ENCODE results near the gene GSX2.
"Not testable (repeated sequence)": the region's sequence is repeated elsewhere in the genome, so short reads cannot be mapped to it uniquely, and the experiment has no call there.

GSX2 gene

GRCh38 chr4:54099748-54100574 lies at the start of gene GSX2:
GSX2 (plus strand) TSS chr4:54100163; CDS start chr4:54100345, 182 bp downstream.
- in situ Hi-C loops (cut with MboI; ENCODE audit: low sequenced_read_pairs, unreplicated experiment): no loop called here
- TF ChIP-seq, protein P1, sequence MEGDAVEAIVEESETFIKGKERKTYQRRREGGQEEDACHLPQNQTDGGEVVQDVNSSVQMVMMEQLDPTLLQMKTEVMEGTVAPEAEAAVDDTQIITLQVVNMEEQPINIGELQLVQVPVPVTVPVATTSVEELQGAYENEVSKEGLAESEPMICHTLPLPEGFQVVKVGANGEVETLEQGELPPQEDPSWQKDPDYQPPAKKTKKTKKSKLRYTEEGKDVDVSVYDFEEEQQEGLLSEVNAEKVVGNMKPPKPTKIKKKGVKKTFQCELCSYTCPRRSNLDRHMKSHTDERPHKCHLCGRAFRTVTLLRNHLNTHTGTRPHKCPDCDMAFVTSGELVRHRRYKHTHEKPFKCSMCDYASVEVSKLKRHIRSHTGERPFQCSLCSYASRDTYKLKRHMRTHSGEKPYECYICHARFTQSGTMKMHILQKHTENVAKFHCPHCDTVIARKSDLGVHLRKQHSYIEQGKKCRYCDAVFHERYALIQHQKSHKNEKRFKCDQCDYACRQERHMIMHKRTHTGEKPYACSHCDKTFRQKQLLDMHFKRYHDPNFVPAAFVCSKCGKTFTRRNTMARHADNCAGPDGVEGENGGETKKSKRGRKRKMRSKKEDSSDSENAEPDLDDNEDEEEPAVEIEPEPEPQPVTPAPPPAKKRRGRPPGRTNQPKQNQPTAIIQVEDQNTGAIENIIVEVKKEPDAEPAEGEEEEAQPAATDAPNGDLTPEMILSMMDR (IDR thresholded peaks at IDR 0.05; ENCODE audit: borderline replicate concordance, control extremely low read depth, extremely low read depth, insufficient read depth, missing control alignments): no peak
- DNase-seq (ENCODE audit: low spot score): peak; percentile 35

GRCh38 chr4:54050214-54050904 lies 49.6 kb upstream of the GSX2 start:
- in situ Hi-C loops (cut with MboI; ENCODE audit: low sequenced_read_pairs, unreplicated experiment): no loop called here
- no peak for DNase-seq (ENCODE audit: low spot score)
- TF ChIP-seq, protein P1 (IDR thresholded peaks at IDR 0.05; ENCODE audit: borderline replicate concordance, control extremely low read depth, extremely low read depth, insufficient read depth, missing control alignments): no peak

- DNase-seq (ENCODE audit: low spot score); in situ Hi-C loops (cut with MboI; ENCODE audit: low sequenced_read_pairs, unreplicated experiment): not testable (repeated sequence)
Measured at GRCh38 chr4:54053322-54053721, 46.6 kb upstream of the GSX2 start.

DNA sequence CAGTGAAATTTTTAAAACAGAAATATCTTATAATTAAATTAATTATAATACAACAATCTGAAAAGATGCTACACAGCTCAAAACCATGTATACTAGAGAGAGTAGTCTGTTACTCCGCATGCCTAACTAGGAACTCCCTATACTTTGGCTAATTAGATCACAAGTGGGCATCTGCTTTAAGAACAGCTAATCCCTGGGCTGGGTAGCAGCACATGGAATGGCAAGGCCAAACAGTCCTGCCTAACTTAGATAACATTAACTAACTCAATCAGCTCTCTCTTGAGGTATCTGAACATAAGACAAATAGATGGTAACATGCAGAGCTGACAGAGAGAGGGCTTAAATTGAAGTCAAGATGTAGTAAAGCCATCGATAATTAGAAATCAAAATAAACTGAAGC lies 45.5 kb upstream of the GSX2 start:
- in situ Hi-C loops (cut with MboI; ENCODE audit: low sequenced_read_pairs, unreplicated experiment): no loop called here
- TF ChIP-seq, protein P1 (IDR thresholded peaks at IDR 0.05; ENCODE audit: borderline replicate concordance, control extremely low read depth, extremely low read depth, insufficient read depth, missing control alignments): no peak

GRCh38 chr4:54055494-54055893 lies 44.5 kb upstream of the GSX2 start:
- in situ Hi-C loops (cut with MboI; ENCODE audit: low sequenced_read_pairs, unreplicated experiment): no loop called here
- DNase-seq (ENCODE audit: low spot score): no peak
- TF ChIP-seq, protein P1 (IDR thresholded peaks at IDR 0.05; ENCODE audit: borderline replicate concordance, control extremely low read depth, extremely low read depth, insufficient read depth, missing control alignments): no peak

More for the DNA sequence above, 45.5 kb upstream of the GSX2 start:
- no peak for DNase-seq (ENCODE audit: low spot score)

DNA sequence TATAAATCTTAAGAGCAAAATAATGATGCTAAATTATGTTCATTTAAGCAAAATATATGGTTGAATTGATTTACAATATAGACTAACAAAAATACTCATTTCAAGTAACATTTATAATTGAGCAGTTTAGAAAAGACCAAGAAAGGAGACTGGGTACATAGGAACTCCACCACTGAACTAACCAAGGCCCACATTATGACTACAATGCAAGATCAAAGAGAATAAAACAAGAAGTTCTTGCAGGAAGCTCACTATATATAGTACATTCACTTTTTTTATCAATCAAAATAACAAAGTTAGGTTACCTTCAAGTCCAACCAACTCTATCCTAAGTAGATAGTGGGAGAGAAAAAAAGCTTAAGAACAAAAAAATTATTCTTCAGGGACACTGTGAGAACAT lies 43.6 kb upstream of the GSX2 start:
- TF ChIP-seq, protein P1 (IDR thresholded peaks at IDR 0.05; ENCODE audit: borderline replicate concordance, control extremely low read depth, extremely low read depth, insufficient read depth, missing control alignments): no peak
- in situ Hi-C loops (cut with MboI; ENCODE audit: low sequenced_read_pairs, unreplicated experiment): no loop called here
- DNase-seq (ENCODE audit: low spot score): no peak

GRCh38 chr4:54058171-54058570 lies 41.8 kb upstream of the GSX2 start:
- peak; percentile 18 for DNase-seq (ENCODE audit: low spot score)
- in situ Hi-C loops (cut with MboI; ENCODE audit: low sequenced_read_pairs, unreplicated experiment): no loop called here
- TF ChIP-seq, protein P1 (IDR thresholded peaks at IDR 0.05; ENCODE audit: borderline replicate concordance, control extremely low read depth, extremely low read depth, insufficient read depth, missing control alignments): no peak
